ENCODE results near the gene SLC25A20. TPM values are rescaled to one million over a fixed set of nuclear protein-coding genes. Genes with fewer than 3 reads are reported as not detected.

SLC25A20 gene
- polyA plus RNA-seq (2013, experiment 1 of 2) = 3.0 TPM
- polyA plus RNA-seq (2013, experiment 2 of 2) = 2.8 TPM

GRCh38 chr3:48898383-48899234 lies at the start of gene SLC25A20:
Gene SLC25A20, minus strand, starts transcription at chr3:48898882. Its CDS starts 88 bp downstream, at chr3:48898794.
- no peak within 1 kb of the TSS for H2BK15ac ChIP-seq (ENCODE audit: low read length)
- H3K9me3 ChIP-seq (replicated peaks in 1 of 2; ENCODE audit: control insufficient read depth in 2 of 2, insufficient read depth in 1 of 2, low read depth in 1 of 2, low read length in 2 of 2) = no peaks in the 10 kb centered on the region
- H3K4me1 ChIP-seq (ENCODE audit: control insufficient read depth in 2 of 2, insufficient read depth in 1 of 2, low read depth in 1 of 2, low read length in 2 of 2) = peaks cover 4% of the 10 kb centered on the region in 2 donors
- no peak within 1 kb of the TSS for H3K4ac ChIP-seq (ENCODE audit: low read length)
- no peak within 1 kb of the TSS for H2BK120ac ChIP-seq (ENCODE audit: low read depth, low read length)
- H3K23ac ChIP-seq (ENCODE audit: low read depth, low read length, poor library complexity) = peak within 1 kb of the TSS; percentile 56
- H3K4me3 ChIP-seq (ENCODE audit: low read length in 2 of 2) = peak within 1 kb of the TSS; percentile 64 to 88
- H4K91ac ChIP-seq (ENCODE audit: low read depth, low read length, poor library complexity) = no peak within 1 kb of the TSS
- H3K79me1 ChIP-seq (ENCODE audit: low read depth, low read length) = no peaks in the 10 kb centered on the region
- no CpG with 5 or more reads among the region's 54 CpGs for WGBS, 2 donors (ENCODE audit: extremely low coverage in 2 of 2, insufficient read length in 2 of 2, insufficient replicate concordance in 1 of 2)
- peak; percentile 57 for DNase-seq (ENCODE audit: low spot score)
- H2BK12ac ChIP-seq (ENCODE audit: low read length) = no peak within 1 kb of the TSS
- no peak within 1 kb of the TSS for H3K27ac ChIP-seq (replicated peaks; ENCODE audit: low read length)
- peaks cover 0 to 7% (median 0%) of the 10 kb centered on the region in 3 experiments for H3K27me3 ChIP-seq (ENCODE audit: control insufficient read depth in 3 of 3, insufficient read depth in 3 of 3, low read depth in 1 of 3, low read length in 3 of 3)
- no peak within 1 kb of the TSS for H2AK5ac ChIP-seq (ENCODE audit: low read depth, low read length)
- H2BK5ac ChIP-seq (ENCODE audit: low read length) = no peak within 1 kb of the TSS
- H3K36me3 ChIP-seq (replicated peaks in 1 of 2; ENCODE audit: control insufficient read depth in 2 of 2, insufficient read depth in 2 of 2, low read length in 2 of 2) = no peaks in the 10 kb centered on the region
- peak within 1 kb of the TSS; percentile 64 for H3K9ac ChIP-seq (ENCODE audit: low read depth, low read length, poor library complexity)
- H2AFZ ChIP-seq (ENCODE audit: low read length) = peak within 1 kb of the TSS; percentile 99
- H3K4me2 ChIP-seq (ENCODE audit: insufficient read depth, low read length, poor library complexity, severe bottlenecking) = peak within 1 kb of the TSS; percentile 98
- H3K14ac ChIP-seq (ENCODE audit: low read length) = no peak within 1 kb of the TSS
- H4K8ac ChIP-seq (ENCODE audit: low read depth, low read length) = peak within 1 kb of the TSS; percentile 84
- peak within 1 kb of the TSS; percentile 91 for H3K18ac ChIP-seq (ENCODE audit: low read length)

- H2AFZ ChIP-seq (ENCODE audit: low read length) = no peak overlapping the region
- WGBS, 2 donors (ENCODE audit: extremely low coverage in 2 of 2, insufficient read length in 2 of 2, insufficient replicate concordance in 1 of 2) = no CpG with 5 or more reads among the region's 4 CpGs
- H2BK15ac ChIP-seq (ENCODE audit: low read length) = no peak overlapping the region
- H2BK120ac ChIP-seq (ENCODE audit: low read depth, low read length) = no peak overlapping the region
- no peaks in the 10 kb centered on the region for H3K27me3 ChIP-seq (ENCODE audit: control insufficient read depth in 3 of 3, insufficient read depth in 3 of 3, low read depth in 1 of 3, low read length in 3 of 3)
- H3K27ac ChIP-seq (replicated peaks; ENCODE audit: low read length) = no peak overlapping the region
- no peaks in the 10 kb centered on the region for H3K4me1 ChIP-seq (ENCODE audit: control insufficient read depth in 2 of 2, insufficient read depth in 1 of 2, low read depth in 1 of 2, low read length in 2 of 2)
- H2AK5ac ChIP-seq (ENCODE audit: low read depth, low read length) = no peak overlapping the region
- no peak overlapping the region for H3K14ac ChIP-seq (ENCODE audit: low read length)
- no peak overlapping the region for H3K4ac ChIP-seq (ENCODE audit: low read length)
- no peak overlapping the region for H3K4me3 ChIP-seq (ENCODE audit: low read length in 2 of 2)
- no peaks in the 10 kb centered on the region for H3K9me3 ChIP-seq (replicated peaks in 1 of 2; ENCODE audit: control insufficient read depth in 2 of 2, insufficient read depth in 1 of 2, low read depth in 1 of 2, low read length in 2 of 2)
- peaks cover 3 to 44% of the 10 kb centered on the region in 2 donors for H3K36me3 ChIP-seq (replicated peaks in 1 of 2; ENCODE audit: control insufficient read depth in 2 of 2, insufficient read depth in 2 of 2, low read length in 2 of 2)
- H3K79me1 ChIP-seq (ENCODE audit: low read depth, low read length) = peaks cover 2% of the 10 kb centered on the region
- H4K8ac ChIP-seq (ENCODE audit: low read depth, low read length) = no peak overlapping the region
- no peak overlapping the region for H3K18ac ChIP-seq (ENCODE audit: low read length)
- H2BK12ac ChIP-seq (ENCODE audit: low read length) = no peak overlapping the region
- no peak overlapping the region for H3K9ac ChIP-seq (ENCODE audit: low read depth, low read length, poor library complexity)
- DNase-seq (ENCODE audit: low spot score) = no peak
- no peak overlapping the region for H3K23ac ChIP-seq (ENCODE audit: low read depth, low read length, poor library complexity)
- H2BK5ac ChIP-seq (ENCODE audit: low read length) = no peak overlapping the region
- H4K91ac ChIP-seq (ENCODE audit: low read depth, low read length, poor library complexity) = no peak overlapping the region
- H3K4me2 ChIP-seq (ENCODE audit: insufficient read depth, low read length, poor library complexity, severe bottlenecking) = no peak overlapping the region
Observed at GRCh38 chr3:48945891-48946549, 47.3 kb upstream of the SLC25A20 start.

- H3K36me3 ChIP-seq (replicated peaks in 1 of 2; ENCODE audit: control insufficient read depth in 2 of 2, insufficient read depth in 2 of 2, low read length in 2 of 2) = peaks cover 3 to 42% of the 10 kb centered on the region in 2 donors
- H3K4me2 ChIP-seq (ENCODE audit: insufficient read depth, low read length, poor library complexity, severe bottlenecking) = no peak overlapping the region
- no peak overlapping the region for H2BK12ac ChIP-seq (ENCODE audit: low read length)
- H2BK120ac ChIP-seq (ENCODE audit: low read depth, low read length) = no peak overlapping the region
- H2AFZ ChIP-seq (ENCODE audit: low read length) = no peak overlapping the region
- H3K23ac ChIP-seq (ENCODE audit: low read depth, low read length, poor library complexity) = no peak overlapping the region
- no CpG with 5 or more reads among the region's 2 CpGs for WGBS, 2 donors (ENCODE audit: extremely low coverage in 2 of 2, insufficient read length in 2 of 2, insufficient replicate concordance in 1 of 2)
- H3K4me1 ChIP-seq (ENCODE audit: control insufficient read depth in 2 of 2, insufficient read depth in 1 of 2, low read depth in 1 of 2, low read length in 2 of 2) = no peaks in the 10 kb centered on the region
- H3K4ac ChIP-seq (ENCODE audit: low read length) = no peak overlapping the region
- H3K14ac ChIP-seq (ENCODE audit: low read length) = no peak overlapping the region
- no peak overlapping the region for H3K4me3 ChIP-seq (ENCODE audit: low read length in 2 of 2)
- no peaks in the 10 kb centered on the region for H3K27me3 ChIP-seq (ENCODE audit: control insufficient read depth in 3 of 3, insufficient read depth in 3 of 3, low read depth in 1 of 3, low read length in 3 of 3)
- H3K9me3 ChIP-seq (replicated peaks in 1 of 2; ENCODE audit: control insufficient read depth in 2 of 2, insufficient read depth in 1 of 2, low read depth in 1 of 2, low read length in 2 of 2) = no peaks in the 10 kb centered on the region
- no peak overlapping the region for H2BK5ac ChIP-seq (ENCODE audit: low read length)
- H4K8ac ChIP-seq (ENCODE audit: low read depth, low read length) = no peak overlapping the region
- H4K91ac ChIP-seq (ENCODE audit: low read depth, low read length, poor library complexity) = no peak overlapping the region
- H2BK15ac ChIP-seq (ENCODE audit: low read length) = no peak overlapping the region
- H3K18ac ChIP-seq (ENCODE audit: low read length) = no peak overlapping the region
- no peak overlapping the region for H3K27ac ChIP-seq (replicated peaks; ENCODE audit: low read length)
- H2AK5ac ChIP-seq (ENCODE audit: low read depth, low read length) = no peak overlapping the region
- H3K9ac ChIP-seq (ENCODE audit: low read depth, low read length, poor library complexity) = no peak overlapping the region
- peaks cover 2% of the 10 kb centered on the region for H3K79me1 ChIP-seq (ENCODE audit: low read depth, low read length)
- DNase-seq (ENCODE audit: low spot score) = no peak
Observed at GRCh38 chr3:48945432-48945831, 46.8 kb upstream of the SLC25A20 start.

GRCh38 chr3:48938689-48939088 lies 40.0 kb upstream of the SLC25A20 start:
- no peak overlapping the region for H4K91ac ChIP-seq (ENCODE audit: low read depth, low read length, poor library complexity)
- no CpG with 5 or more reads among the region's 3 CpGs for WGBS, 2 donors (ENCODE audit: extremely low coverage in 2 of 2, insufficient read length in 2 of 2, insufficient replicate concordance in 1 of 2)
- H3K9me3 ChIP-seq (replicated peaks in 1 of 2; ENCODE audit: control insufficient read depth in 2 of 2, insufficient read depth in 1 of 2, low read depth in 1 of 2, low read length in 2 of 2) = no peaks in the 10 kb centered on the region
- no peak overlapping the region for H3K4me3 ChIP-seq (ENCODE audit: low read length in 2 of 2)
- H3K18ac ChIP-seq (ENCODE audit: low read length) = no peak overlapping the region
- H3K27ac ChIP-seq (replicated peaks; ENCODE audit: low read length) = no peak overlapping the region
- H4K8ac ChIP-seq (ENCODE audit: low read depth, low read length) = no peak overlapping the region
- H2BK15ac ChIP-seq (ENCODE audit: low read length) = no peak overlapping the region
- H3K4me1 ChIP-seq (ENCODE audit: control insufficient read depth in 2 of 2, insufficient read depth in 1 of 2, low read depth in 1 of 2, low read length in 2 of 2) = no peaks in the 10 kb centered on the region
- no peak overlapping the region for H2AK5ac ChIP-seq (ENCODE audit: low read depth, low read length)
- no peak for DNase-seq (ENCODE audit: low spot score)
- H3K4ac ChIP-seq (ENCODE audit: low read length) = no peak overlapping the region
- H3K79me1 ChIP-seq (ENCODE audit: low read depth, low read length) = peaks cover 3% of the 10 kb centered on the region
- H3K23ac ChIP-seq (ENCODE audit: low read depth, low read length, poor library complexity) = no peak overlapping the region
- no peaks in the 10 kb centered on the region for H3K27me3 ChIP-seq (ENCODE audit: control insufficient read depth in 3 of 3, insufficient read depth in 3 of 3, low read depth in 1 of 3, low read length in 3 of 3)
- no peak overlapping the region for H2BK5ac ChIP-seq (ENCODE audit: low read length)
- H3K4me2 ChIP-seq (ENCODE audit: insufficient read depth, low read length, poor library complexity, severe bottlenecking) = no peak overlapping the region
- H2BK120ac ChIP-seq (ENCODE audit: low read depth, low read length) = no peak overlapping the region
- no peak overlapping the region for H3K9ac ChIP-seq (ENCODE audit: low read depth, low read length, poor library complexity)
- H3K36me3 ChIP-seq (replicated peaks in 1 of 2; ENCODE audit: control insufficient read depth in 2 of 2, insufficient read depth in 2 of 2, low read length in 2 of 2) = peaks cover 7 to 49% of the 10 kb centered on the region in 2 donors
- H3K14ac ChIP-seq (ENCODE audit: low read length) = no peak overlapping the region
- H2AFZ ChIP-seq (ENCODE audit: low read length) = no peak overlapping the region
- no peak overlapping the region for H2BK12ac ChIP-seq (ENCODE audit: low read length)
